HG02571 (cell line): ENCODE data around the gene MYO16.
"Not testable (repeated sequence)": the region's sequence is repeated elsewhere in the genome, so short reads cannot be mapped to it uniquely, and the experiment has no call there.

Experiments used
- ATAC-seq: cut with Tn5 transposase; IDR thresholded peaks from one replicate; pipeline ENCODE4 v1.9.1; 2021; ENCODE audit warnings: mild to moderate bottlenecking, moderate library complexity; ENCODE audit not compliant: unreplicated experiment

MYO16 gene

GRCh38 chr13:109028624-109029023, 399.2 kb downstream of the MYO16 start:
- no peak for ATAC-seq

- no peak for ATAC-seq
Observed at GRCh38 chr13:109033090-109033489, 403.7 kb downstream of the MYO16 start.

- no peak for ATAC-seq
Observed at GRCh38 chr13:109036078-109036780, 406.8 kb downstream of the MYO16 start.

GRCh38 chr13:109043636-109044035, 414.2 kb downstream of the MYO16 start:
- ATAC-seq, result no peak

- no peak for ATAC-seq
Observed at GRCh38 chr13:109055850-109056249, 426.4 kb downstream of the MYO16 start.

- no peak for ATAC-seq
Observed at GRCh38 chr13:109058087-109058486, 428.7 kb downstream of the MYO16 start.

GRCh38 chr13:109072505-109072904, 443.1 kb downstream of the MYO16 start:
- no peak for ATAC-seq

GRCh38 chr13:109074436-109074835, 445.0 kb downstream of the MYO16 start:
- ATAC-seq, result no peak

GRCh38 chr13:109074853-109075252, 445.4 kb downstream of the MYO16 start:
- no peak for ATAC-seq

GRCh38 chr13:109087916-109088623, 458.7 kb downstream of the MYO16 start:
- ATAC-seq, result no peak

- ATAC-seq, result no peak
Observed at GRCh38 chr13:109088624-109088917, 459.2 kb downstream of the MYO16 start.

GRCh38 chr13:109090796-109091195, 461.4 kb downstream of the MYO16 start:
- no peak for ATAC-seq

- ATAC-seq, result no peak
Observed at GRCh38 chr13:109091249-109091648, 461.8 kb downstream of the MYO16 start.

GRCh38 chr13:109092186-109092585, 462.8 kb downstream of the MYO16 start:
- not testable (repeated sequence) for ATAC-seq

- ATAC-seq, result no peak
Observed at GRCh38 chr13:109093998-109094397, 464.6 kb downstream of the MYO16 start.

- no peak for ATAC-seq
Observed at GRCh38 chr13:109095126-109095525, 465.7 kb downstream of the MYO16 start.

- no peak for ATAC-seq
Observed at GRCh38 chr13:109096101-109096500, 466.7 kb downstream of the MYO16 start.

GRCh38 chr13:109100705-109101304, 471.4 kb downstream of the MYO16 start:
- ATAC-seq, result no peak

- no peak for ATAC-seq
Observed at GRCh38 chr13:109101550-109102144, 472.2 kb downstream of the MYO16 start.

GRCh38 chr13:109105899-109106298, 476.5 kb downstream of the MYO16 start:
- no peak for ATAC-seq

GRCh38 chr13:109110159-109110558, 480.7 kb downstream of the MYO16 start:
- ATAC-seq, result no peak

GRCh38 chr13:109111141-109111540, 481.7 kb downstream of the MYO16 start:
- ATAC-seq, result no peak
